HG03521 (cell line): Measurements from ENCODE around the gene C1orf141.
A peak's percentile ranks its signal among the peaks of the same experiment; 100 is the strongest.
"Not testable (repeated sequence)": the region's sequence is repeated elsewhere in the genome, so short reads cannot be mapped to it uniquely, and the experiment has no call there.

Experiments
- ATAC-seq: cut with Tn5 transposase; IDR thresholded peaks from one replicate; pipeline ENCODE4 v1.9.1; 2021; ENCODE audit warnings: mild to moderate bottlenecking, moderate library complexity; ENCODE audit not compliant: unreplicated experiment

C1orf141 gene

DNA sequence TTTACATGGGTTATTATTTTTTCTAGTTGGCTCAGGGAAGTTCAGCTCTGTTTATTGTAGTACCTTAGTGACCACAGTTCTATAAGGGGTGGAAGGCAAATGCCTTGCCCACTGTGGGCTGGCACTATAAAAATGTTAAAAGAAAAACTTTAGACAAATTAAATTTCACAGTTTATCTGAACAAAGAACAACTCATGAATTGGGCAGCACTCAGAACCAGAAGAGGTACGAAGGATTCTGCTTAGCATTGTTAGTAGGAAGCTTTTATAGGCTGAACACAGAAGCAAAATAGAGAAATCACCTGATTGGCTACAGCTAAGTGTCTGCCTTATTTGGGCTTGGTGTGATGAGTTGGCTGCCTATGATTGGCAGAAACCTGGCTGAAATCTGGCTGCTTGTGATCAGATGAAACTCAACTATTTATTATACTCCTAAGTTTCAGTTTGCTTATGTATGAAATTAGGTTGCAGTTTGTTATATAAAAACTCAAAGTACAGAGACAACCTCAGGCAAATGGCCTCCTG lies 45.0 kb downstream of the C1orf141 start:
- no peak for ATAC-seq

DNA sequence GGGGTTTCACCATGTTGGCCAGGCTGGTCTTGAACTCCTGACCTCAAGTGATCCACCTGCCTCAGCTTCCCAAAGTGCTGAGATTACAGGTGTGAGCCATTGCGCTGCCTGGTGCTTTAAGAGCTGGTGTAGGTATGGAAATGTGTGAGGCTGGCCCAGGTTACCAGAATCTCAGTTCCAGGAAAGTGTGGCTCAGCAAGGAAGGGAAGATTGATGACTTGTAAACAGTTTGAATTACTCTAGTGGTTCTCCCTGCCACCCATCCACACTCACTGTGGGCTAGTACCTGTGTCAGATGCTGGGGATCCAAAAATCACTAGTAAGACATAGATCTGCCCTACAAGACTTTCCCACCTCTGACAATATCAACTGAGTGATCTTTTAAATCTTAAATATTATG lies 46.3 kb downstream of the C1orf141 start:
- no peak for ATAC-seq

DNA sequence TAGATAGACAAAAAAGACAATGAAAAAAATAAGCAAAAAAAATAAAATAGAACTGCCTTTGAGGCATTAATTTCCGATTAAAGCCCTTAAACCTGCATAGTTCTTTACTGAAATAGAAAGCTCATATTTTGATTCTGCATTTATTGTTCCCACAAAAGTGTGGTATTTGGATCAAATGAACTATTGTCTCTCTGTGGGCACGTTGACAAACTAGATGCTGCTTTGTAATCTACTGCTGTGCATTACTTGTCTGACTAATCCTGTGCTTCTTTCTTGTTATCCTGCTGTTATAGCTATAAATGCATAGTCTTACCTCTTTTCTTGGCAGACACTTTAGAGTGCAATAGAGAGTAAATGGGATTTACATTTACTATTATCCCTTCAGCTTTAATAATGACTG lies 49.4 kb downstream of the C1orf141 start:
- ATAC-seq, result no peak

DNA sequence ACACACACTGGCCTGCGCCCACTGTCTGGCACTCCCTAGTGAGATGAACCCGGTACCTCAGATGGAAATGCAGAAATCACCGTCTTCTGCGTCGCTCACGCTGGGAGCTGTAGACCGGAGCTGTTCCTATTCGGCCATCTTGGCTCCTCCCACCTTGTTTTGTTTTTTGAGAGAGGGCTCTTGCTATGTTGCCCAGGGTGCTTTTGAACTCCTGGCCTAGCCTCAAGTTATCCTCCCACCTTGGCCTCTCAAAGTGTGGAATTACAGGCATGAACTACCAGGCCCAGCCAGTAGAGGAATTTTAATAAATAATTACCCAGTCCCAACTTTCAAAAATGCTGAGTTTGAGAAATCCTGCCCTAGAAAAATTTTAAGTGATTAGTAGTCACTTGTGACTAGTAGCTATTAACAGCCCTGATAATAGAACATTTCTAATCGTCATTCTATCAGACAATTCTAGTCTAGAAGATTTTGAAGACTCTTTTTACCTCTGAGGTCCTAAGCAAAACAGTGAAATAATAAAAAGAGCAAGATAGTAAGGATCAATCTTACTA lies 49.9 kb downstream of the C1orf141 start:
- no peak for ATAC-seq

DNA sequence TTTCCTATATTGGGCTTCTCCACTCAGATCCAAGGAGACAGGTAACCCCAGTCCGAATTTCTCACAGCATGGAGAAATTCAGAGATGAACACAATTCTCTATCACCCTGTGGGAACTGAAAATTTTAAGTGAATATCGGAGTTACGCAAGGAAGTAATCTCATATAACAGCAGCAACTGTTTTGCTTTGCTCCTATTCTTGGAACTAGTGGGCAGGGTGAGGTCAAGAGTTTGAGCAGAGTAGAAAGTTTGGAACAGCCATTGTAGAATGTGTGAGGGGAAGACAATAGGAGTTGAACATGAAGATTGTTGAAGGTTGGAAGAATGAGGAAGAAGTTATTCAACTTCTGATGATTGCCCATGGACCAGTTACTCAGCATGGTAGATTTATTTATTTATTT lies 56.5 kb downstream of the C1orf141 start:
- no peak for ATAC-seq

DNA sequence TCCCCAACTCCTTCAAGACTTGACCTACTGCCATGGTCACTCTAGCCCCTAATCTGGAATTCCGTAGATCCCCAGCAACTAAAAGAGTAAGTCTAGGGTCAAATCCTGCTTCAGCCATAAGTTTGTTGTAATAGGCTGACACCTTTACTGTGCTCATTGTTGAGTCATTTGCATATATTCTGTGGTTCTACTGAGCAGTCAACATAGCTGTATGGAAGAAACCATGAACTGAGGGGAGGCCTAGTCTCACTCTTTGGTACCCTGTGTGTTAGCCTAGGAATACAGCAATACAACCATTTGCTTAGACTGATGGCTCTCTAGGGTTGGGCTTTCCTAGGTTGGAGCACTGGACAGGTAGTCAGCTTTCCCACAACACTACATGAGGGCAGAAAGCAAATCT lies 57.2 kb downstream of the C1orf141 start:
- ATAC-seq, result no peak

DNA sequence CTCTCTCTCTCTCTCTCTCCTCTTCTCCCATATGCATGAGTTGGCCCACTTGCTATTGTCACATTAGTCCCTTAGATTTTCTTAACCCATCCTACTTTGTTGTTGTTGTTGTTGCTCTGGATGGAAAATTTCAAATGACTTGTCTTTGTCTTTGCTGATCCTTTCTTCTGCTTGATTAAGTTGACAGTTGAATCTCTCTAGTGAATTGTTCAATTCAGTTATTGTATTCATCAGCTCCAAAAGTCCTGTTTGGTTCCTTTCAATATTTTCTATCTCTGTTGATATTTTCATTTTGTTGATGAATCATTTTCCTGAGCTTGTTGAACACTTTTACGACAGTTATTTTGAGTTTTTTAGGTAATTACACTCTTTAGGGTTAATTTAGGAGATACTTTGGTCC lies 62.0 kb downstream of the C1orf141 start:
- no peak for ATAC-seq

DNA sequence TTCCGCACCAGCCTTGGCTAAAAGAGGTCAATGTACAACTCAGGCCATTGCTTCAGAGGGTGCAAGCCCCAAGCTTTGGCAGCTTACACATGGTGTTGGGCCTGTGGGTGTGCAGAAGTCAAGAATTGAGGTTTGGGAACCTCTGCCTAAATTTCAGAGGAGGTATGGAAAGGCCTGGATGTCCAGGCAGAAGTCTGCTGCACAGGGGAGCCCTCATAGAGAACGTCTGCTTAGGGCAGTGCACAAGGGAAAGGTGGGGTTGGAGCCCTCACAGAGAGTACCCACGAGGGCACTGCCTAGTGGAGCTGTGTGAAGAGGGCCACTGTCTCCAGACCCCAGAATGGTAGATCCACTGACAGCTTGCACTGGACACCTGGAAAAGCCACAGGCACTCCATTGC lies 67.1 kb downstream of the C1orf141 start:
- not testable (repeated sequence) for ATAC-seq

DNA sequence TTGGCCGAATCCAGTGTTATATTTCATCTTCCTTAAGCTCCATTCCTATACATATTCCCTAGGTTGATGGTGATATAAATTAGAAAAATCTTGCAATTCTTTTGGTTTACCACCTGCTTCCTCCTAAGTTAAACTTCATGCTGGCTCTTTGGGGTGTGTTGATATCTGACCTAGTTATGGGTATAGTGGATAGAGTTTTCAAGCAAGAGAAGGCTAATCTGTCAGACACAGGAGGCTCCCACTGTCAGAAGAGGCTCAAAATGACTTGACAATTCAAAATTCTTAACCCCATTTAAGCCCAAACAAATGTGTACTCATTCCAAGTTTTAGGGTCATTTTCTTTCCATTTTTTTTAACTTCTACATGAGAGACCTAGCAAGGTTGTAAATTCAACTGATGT lies 72.4 kb downstream of the C1orf141 start:
- ATAC-seq, result no peak

DNA sequence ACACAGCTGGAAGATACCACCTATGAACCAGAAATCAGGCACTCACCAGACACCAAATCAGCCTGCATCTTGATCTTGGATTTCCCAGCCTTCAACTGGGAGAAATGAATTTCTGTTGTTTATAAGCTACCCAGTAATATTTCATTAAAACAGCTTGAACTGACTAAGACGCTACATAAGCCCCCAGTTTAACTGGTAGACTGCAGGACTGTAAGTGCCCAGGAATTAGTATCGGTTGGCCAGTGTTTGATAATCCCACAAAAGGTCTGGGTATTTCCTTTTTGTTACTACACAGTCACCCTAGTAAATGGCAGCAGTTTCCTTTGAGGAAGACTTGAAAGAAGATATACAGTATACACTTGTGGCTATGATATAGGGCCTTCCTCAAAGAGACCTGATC lies 73.5 kb downstream of the C1orf141 start:
- no peak for ATAC-seq

DNA sequence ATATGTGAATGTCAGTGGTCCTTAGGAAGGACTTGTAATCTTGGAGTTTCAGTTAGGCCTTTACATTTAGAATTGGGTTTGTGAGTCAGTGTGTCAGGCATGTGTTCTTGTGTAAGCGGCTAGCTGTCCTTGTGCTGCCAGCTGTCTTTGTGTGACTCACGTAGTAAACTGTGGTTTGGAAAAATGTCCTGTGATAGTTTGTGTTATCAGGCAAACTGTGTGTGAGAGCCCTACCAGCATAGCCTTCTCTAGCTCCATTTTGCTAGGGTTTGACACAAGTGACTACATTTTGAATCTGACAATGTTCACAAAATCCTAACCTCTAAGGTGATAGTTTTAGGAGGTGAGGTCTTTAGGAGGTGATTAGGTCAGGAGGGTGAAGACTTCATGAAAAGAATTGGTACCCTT lies 74.0 kb downstream of the C1orf141 start:
- no peak for ATAC-seq

DNA sequence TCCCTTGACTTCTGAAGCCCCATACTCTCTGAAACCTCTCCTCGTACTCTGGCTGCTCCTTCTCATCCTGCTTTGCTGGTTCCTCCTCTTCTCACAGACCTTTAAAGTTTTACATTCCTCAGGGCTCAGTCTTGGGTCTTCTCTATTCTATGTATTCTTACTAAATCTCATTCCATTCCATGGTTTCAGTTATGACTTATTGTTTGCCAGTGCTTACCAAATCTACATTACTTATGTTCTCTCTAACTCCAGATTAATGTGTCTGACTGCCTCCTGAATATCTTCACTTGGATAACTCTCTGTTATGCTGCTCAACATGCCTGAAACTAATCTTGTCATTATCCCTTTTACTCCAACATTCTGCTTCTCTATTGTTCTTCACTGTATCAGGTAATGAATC lies 75.4 kb downstream of the C1orf141 start:
- no peak for ATAC-seq

DNA sequence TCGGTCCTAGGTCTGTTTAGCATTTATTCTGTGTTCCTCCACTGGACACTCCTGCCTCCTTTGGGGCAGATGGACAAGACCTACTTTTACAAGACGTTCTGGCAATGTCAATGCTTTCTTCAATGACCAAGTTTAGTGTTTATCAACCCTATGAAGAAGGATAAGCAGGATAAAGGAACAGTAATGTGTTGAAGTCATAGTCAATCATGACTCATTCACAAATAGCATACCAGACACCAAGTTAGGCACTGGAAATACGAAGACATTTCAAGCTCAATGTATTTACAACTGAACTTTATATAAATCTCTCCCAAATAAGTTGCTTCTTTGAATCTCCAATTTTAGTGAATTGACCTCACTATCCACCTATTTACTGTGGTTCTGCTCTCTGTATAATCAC lies 76.0 kb downstream of the C1orf141 start:
- ATAC-seq, result no peak

DNA sequence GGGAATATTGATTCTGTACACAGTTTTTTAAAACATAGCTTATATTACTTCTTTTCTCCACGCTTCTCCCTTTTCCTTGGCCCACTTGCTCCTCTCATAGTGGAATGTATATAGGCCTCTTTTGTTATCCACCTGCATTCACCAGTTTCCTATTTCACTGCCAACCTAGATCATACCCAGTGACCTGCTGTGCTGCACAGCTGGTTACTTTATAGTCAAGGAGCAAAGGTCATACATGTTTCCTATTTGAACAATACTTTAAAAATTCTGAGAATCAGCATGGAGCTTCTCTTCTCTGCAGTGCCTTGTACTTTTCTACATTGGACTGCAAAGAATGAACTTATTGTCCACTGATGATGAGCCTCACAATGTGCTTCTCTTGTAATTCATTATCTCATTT lies 76.5 kb downstream of the C1orf141 start:
- no peak for ATAC-seq

DNA sequence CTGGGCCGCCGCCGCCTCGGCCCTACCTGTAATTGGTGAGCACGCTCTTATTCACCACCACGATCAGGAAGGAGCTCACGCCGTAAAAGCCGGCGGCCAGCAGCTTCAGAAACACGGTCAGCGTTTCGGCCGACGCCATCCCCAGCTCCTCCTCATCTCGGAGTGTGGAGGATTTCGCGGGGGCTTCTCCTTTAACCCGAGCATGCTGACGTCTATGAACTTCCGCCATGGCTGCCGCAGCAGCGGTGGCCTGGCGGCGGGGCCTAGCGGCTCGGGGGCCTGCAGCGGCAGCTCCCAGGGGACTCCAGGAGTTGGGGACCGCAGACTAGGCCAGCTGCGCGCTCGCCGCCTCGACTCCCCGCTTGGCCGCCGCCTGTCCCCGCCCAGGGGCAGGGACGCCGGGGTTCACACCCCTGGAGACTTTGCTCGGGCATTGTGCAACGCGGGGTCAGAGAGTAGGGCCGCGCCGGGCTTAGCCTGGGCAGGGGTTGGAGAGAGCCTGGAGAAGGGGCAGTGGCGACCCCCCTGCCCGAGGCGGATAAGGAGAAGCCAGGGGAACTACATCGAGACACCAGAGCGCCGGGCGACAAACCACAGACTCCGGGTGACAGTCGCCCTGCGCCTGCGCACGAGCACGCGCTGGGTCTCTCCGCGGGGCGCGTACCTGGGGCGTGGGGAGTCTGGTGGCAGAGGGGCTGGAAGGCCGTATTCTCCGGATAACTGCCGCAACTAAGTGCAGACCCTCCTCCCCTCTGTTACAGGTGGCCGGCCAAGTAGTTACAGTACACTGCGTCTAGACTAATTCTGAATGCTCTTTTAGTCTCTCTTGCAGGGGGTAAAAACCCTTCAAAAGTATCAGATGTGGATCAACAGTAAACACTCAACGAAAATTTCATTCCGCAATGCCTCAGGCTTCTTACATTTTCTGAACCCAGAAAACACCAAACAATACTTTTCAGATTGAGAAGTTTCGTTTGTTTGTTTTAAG lies 80.7 kb downstream of the C1orf141 start, which contains the start of gene SLC35D1:
TSS of gene SLC35D1 (minus strand) at position 364 of the 988 bp plus-strand sequence. CDS start at position 229, 135 bp downstream.
- peak; percentile 78 for ATAC-seq

DNA sequence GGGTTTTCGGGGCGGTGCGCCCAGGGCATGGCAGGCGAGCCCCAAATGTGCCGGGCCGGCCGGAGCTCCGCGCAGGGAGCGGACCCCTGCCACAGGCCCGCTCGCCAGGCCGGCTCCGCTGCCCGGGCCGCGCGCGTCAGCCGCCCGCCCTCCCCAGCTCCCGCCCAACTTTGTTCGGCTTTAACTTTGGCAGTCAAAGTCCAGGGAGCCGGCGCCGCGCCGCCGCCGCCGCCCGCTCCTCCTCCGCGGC lies 81.3 kb downstream of the C1orf141 start:
- peak; percentile 31 for ATAC-seq

DNA sequence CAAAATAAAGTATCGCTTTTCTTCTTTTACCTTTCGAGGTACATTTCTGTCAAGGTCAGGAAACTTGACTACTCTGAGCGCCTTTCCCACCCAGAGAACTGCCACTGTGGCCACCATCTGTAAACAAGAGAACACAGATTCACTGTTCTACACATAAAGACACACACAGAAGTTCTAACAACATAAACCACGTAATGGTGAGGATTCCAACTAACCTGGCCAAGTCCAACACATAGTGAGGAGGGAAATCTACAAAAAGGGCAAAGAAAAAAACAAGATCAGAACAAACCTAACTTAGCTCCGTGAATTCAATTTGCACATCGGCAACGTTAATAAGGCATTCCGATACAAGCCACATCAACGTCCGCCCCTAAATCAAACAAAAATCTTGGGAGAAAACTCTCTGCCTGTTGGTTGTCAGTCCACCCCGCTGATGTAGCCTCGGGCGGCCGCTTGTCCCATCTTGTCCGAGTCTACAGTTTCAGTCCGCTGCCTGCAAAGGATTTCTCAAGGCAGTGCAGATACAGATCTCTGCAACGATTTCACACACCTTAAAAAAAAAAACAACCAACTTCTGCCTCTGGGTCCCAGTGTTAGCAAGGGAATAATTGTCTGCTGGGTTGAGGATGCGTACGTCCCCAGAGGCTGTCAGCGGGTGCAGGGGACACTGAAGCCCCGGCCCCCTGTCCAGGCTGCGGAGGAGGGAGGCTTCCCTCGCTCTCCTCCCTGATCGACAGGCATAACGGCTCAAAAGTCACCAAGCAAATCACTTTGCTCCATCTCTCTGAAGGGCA lies 81.8 kb downstream of the C1orf141 start:
- peak; percentile 35 for ATAC-seq

DNA sequence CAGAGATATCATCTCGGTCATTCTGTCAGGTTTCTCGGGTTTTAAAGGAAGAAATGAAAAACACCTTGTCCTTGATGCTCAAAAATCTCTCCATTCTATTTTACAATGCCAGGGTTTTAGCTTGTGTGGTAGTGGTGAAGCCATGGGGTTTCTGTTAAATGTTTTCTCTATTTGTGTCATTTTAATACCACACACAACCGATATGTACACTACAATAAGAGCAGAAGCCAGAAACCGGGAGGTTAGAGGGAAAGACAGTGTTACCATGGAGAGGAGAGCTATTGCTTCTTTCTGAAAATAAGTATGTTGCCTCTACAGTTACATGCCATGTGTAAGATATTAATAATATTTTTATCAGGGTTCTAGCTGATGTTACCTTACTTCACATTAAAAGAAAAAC lies 83.6 kb downstream of the C1orf141 start:
- ATAC-seq, result no peak

DNA sequence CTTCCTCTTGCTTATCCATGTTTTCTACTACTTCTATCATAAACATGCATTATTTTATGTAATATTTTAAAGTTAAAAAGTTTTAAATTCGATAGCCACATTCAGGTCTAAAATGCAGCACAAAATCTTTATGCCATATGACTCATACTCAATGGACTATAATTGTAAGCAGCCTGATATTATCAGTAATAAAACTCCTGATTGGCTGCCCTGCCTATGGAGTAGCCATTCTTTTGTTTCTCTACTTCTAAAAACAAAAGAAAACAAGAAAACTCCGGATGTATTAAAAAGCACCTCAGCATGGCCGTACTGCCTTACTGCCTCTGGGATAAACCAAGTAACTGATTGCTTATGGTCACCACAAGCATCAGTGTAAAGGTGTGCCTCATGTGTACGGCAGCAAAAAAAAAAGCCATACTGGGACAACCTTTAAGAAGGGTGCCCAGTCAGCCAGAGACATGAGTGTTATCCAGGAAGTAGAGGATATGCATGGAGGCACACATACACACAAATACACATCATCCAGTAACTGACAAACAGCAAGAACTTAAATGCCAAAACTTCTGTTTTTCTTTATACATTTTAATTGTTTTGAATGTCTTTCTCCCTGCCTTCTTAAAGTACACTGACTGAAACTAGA lies 90.0 kb downstream of the C1orf141 start:
- ATAC-seq, result no peak

DNA sequence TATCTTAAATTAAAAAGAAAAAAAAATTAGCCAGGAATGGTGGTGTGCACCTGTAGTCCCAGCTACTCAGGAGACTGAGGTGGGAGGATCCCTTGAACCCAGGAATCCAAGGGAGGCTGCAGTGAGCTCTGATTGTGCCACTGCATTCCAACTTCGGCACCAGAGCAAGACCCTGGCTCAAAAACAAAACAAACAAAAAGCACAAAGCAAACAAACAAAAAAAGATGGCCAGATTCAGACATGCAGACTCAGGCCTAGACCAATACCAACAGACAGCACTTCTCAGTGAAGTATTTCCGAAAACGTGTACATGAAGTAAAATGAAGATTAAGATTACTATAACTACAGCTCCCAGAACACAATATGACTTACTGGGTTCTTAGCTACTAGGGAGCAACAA lies 91.4 kb downstream of the C1orf141 start:
- no peak for ATAC-seq
